ENCODE measurements around the gene CD82.
"Not testable (repeated sequence)": the region's sequence is repeated elsewhere in the genome, so short reads cannot be mapped to it uniquely, and the experiment has no call there.

- TF ChIP-seq CTCF (IDR thresholded peaks at IDR 0.05); POLR2A (IDR thresholded peaks at IDR 0.05); POLR2AphosphoS5 (IDR thresholded peaks at IDR 0.05; ENCODE audit: insufficient read depth in 1 of 2, low read depth in 1 of 2): not testable (repeated sequence)
Observed at GRCh38 chr11:44559940-44560300, 5.5 kb upstream of the CD82 start.
